HG03442 (cell line): ENCODE results near the gene EXOC6B.
"Not testable (repeated sequence)": the region's sequence is repeated elsewhere in the genome, so short reads cannot be mapped to it uniquely, and the experiment has no call there.

Experiments used
- ATAC-seq: cut with Tn5 transposase; IDR thresholded peaks from one replicate; pipeline ENCODE4 v1.9.1; 2021; ENCODE audit warnings: mild to moderate bottlenecking, moderate library complexity; ENCODE audit not compliant: unreplicated experiment

EXOC6B gene

GRCh38 chr2:72483346-72483745 is 342.5 kb downstream of the EXOC6B start:
- ATAC-seq, result no peak

DNA sequence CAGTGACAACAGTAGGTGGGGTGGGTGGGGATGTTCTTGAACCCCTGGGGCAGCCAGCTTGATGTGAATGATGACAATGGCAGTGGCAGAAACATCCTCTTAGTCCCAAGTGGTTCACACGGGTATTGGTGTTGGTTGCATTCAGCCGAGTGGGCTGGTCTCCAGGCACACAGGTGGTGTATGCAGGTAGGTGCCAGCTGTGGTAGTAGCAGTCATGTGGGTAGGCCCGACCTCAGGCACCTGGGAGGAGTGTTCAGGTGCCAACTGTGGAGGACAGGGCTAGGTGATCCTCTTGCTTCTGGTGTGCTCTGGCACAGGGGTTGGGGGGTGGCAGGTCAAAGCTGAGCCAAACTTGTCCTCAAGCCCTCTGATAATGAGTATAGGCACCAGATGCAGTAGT is 350.6 kb downstream of the EXOC6B start:
- ATAC-seq, result no peak

DNA sequence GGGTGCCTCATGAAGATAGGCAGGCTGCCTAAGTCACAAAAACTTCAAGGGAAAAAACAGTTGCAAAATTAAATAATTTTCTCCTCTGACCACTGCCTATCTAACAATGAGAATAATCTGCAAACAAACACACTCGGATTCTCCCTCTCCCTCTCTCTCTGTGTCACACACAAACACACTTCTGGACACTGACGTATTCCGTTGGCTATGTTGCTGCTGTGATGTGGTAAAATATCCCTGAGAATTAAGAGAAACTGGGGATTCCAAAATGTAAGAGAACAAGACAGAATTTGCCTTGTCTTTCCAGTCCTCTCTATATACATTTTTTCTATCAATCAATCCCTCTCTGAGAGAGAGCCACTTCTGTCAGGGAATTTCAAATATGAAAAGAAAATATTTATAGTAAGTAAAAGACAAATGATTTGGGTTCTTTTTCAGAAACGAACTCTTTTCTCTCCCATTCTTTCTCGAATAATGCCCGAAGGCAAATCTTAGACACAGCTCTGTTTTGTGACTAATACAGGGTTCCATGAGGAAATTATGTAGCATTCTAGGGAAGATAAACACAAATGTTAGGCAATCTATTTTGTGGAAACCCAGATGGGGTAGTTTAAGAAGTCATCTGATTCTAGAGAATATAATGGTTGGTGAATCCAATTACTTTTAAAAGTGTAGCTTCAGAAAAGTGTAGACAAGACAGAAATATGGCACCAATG is 367.9 kb downstream of the EXOC6B start:
- no peak for ATAC-seq

DNA sequence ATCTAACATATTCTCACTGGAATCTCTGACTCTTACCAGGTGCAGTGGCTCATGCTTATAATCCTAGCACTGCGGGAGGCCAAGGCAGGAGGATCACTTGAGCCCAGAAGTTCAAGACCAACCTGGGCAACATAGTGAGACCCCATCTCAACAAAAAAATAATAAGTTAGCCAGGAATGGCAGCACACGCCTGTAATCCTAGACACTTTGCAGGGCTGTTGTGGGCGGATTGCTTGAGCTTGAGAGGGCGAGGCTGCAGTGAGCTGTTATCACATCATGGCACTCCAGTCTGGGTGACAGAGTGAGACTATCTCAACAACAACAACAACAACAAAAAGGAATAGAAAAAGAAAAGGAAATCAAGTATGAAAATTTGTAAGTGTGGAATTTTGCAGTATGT is 371.6 kb downstream of the EXOC6B start:
- no peak for ATAC-seq

DNA sequence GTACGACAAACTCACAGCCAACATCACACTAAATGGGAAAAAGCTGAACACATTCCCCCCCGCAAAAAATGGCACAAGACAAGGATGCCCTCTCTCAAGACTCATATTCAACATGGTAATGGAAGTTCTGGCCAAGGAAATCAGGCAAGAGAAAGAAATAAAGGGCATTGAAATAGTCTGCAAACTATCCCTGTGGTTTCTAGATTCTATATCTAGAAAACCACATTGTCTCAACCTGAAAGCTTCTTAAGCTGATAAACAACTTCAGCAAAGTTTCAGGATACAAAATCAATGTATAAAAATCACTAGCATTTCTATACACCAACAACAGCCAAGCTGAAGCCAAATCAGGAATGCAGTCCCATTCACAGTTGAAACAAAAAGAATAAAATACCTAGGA is 383.6 kb downstream of the EXOC6B start:
- no peak for ATAC-seq

GRCh38 chr2:72439892-72440291 is 385.9 kb downstream of the EXOC6B start:
- ATAC-seq, result no peak

GRCh38 chr2:72438364-72438763 is 387.5 kb downstream of the EXOC6B start:
- no peak for ATAC-seq

DNA sequence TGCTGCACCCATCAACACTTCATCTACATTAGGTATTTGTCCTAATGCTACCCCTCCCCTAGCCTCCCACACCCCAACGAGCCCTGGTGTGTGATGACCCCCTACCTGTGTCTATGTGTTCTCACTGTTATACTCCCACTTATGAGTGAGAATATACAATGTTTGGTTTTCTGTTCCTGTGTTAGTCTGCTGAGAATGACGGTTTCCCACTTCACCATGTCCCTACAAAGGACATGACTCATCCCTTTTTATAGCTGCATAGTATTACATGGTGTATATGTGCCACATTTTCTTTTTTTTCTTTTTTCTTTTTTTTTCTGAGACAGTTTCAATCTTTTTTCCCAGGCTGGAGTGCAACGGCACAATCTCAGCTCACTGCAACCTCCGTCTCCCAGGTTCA is 394.1 kb downstream of the EXOC6B start:
- ATAC-seq, result no peak

DNA sequence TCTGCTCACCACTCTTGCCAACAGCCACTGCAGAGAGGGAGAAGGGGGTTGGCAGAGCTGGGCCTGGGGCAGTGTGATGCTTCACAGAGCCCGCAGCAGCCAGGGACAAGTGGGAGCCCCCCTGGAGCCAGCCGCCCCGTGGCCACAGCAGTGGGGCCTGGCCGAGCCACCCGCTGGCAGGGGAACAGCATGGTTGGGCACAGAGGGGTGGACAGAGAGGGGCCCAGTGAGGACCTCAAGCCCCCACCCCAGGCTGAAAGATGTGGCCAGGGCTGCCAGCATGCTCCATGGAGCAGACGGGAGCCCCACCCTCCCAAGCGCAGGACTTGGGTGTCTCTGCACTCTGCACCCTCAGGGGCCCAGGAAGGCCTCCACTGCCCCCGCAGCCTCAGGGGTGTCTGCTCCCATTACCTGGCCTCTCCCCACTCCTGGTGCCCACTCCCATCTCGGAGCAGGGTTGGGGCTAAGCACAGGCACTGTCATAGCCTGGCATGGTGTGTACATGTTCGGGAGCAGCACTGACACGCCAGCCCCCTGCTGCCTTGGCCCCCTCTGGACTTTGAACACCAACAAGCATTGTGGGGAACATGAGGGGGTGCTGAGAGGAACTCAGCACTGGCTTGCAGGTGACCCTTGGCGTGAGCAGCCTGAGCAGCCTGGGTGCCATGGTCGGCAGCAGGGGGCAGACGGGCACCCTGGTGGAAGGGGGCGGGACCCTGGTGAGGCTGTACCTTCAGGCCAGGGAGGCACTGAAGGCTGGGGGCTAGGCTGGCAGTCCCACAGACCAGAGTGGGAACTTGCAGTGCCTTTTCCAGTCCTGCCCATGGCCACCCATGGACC is 398.6 kb downstream of the EXOC6B start:
- ATAC-seq, result no peak

- ATAC-seq, result no peak
Measured at GRCh38 chr2:72425996-72426395, 399.8 kb downstream of the EXOC6B start.

- ATAC-seq, result no peak
Measured at GRCh38 chr2:72423756-72424155, 402.1 kb downstream of the EXOC6B start.

- not testable (repeated sequence) for ATAC-seq
Measured at GRCh38 chr2:72421771-72422379, 404.0 kb downstream of the EXOC6B start.

DNA sequence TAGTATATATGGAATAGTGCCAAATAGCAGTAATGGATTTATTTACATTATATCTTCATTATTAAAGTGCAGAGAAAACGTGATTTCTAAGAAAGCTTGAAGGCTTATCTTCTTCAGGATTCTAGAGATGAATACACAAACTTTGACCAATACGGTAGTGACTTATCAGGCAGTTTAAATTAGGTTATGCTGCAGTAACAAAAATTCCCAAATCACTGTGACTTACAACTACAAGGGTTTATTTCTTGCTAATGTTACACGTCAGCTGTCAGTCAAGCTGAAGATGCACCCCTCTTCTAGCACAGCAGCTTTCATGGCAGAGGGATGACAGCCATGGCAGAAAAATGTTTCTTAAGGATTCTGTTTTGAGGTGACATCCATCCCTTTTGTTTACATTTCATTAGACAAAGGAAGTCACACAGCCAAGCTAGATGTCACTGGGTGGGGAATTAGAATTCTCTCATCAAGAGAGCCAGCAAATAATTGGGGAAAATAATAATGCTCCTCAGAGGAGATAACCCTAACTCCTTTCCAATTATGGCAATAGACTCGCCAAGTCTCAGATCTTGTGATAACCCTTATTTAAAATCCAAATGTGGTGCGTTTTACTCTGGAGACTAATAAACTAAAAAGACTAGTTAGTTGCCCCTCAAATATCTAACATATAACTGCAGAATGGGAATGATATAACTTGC is 409.9 kb downstream of the EXOC6B start:
- no peak for ATAC-seq

GRCh38 chr2:72415241-72415661 is 410.6 kb downstream of the EXOC6B start:
- ATAC-seq, result no peak

- no peak for ATAC-seq
Measured at GRCh38 chr2:72414137-72414760, 411.6 kb downstream of the EXOC6B start.

DNA sequence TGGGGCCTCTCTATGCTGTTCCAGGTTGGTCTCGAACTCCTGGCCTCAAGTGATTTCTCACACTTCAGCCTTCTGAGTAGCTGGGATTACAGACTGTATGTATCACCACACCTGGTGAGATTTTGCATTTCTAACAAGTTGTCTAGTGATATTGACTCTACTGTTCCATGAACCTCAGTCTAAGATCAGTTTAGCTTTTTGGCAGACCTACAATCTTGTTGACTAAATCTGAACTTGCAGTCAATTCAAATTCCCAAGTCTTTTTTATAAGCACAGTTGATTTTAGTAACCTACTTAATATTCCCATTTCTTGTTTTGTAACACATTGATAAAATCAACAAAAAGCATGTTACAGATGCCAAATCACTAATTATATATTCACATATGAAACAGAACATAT is 412.1 kb downstream of the EXOC6B start:
- no peak for ATAC-seq

- ATAC-seq, result no peak
Measured at GRCh38 chr2:72412214-72412613, 413.6 kb downstream of the EXOC6B start.

DNA sequence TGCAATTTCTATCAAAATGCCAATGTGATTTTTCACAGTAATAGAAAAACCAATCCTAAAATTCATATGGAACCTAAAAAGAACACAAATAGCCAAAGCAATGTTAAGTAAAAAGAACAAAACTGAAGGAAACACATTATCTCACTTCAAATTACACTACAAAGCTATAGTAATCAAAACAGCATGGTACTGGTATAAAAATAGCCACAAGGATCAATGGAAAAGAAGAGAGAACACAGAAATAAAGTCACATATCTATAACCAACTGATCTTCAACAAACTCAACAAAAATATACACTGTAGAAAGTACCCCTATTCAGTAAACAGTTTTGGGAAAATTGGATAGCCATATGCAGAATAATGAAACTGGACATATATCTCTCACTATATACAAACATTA is 426.0 kb downstream of the EXOC6B start:
- ATAC-seq, result no peak

- ATAC-seq, result no peak
Measured at GRCh38 chr2:72395096-72395495, 430.7 kb downstream of the EXOC6B start.

GRCh38 chr2:72394541-72395070 is 431.2 kb downstream of the EXOC6B start:
- ATAC-seq, result no peak

- ATAC-seq, result no peak
Measured at GRCh38 chr2:72389447-72389846, 436.4 kb downstream of the EXOC6B start.
